Liver (tissue), 9 donors: ENCODE measurements around the gene DHRS1. TPM values are rescaled to one million over a fixed set of nuclear protein-coding genes. Genes with fewer than 3 reads are reported as not detected.

ENCODE experiments used
- DNase-seq: peaks from one replicate; pipeline ENCODE4 v3.0.0-alpha.2; 2017; ENCODE audit warnings: low spot score
- H3K27ac ChIP-seq, 2 donors: one replicate each; pipeline ENCODE4 v1.7.0; 2013; ENCODE audit warnings: inconsistent platforms in 2 of 2, low read length in 2 of 2, control low read depth in 1 of 2, low read depth in 1 of 2, mild to moderate bottlenecking in 1 of 2
- H3K27me3 ChIP-seq, 4 donors: one replicate each; pipeline versions ENCODE4 v1.6.1 to v1.7.0; 2013; ENCODE audit warnings: low read length in 3 of 4, inconsistent platforms in 1 of 4, mild to moderate bottlenecking in 1 of 4, moderate library complexity in 1 of 4; ENCODE audit not compliant: control insufficient read depth in 4 of 4, insufficient read depth in 4 of 4
- H3K36me3 ChIP-seq, 4 donors: one replicate each; pipeline versions ENCODE4 v1.6.1 to v1.7.0; 2013; ENCODE audit warnings: low read length in 3 of 4, mild to moderate bottlenecking in 3 of 4, low read depth in 1 of 4, moderate library complexity in 1 of 4; ENCODE audit not compliant: control insufficient read depth in 4 of 4, insufficient read depth in 3 of 4
- H3K4me1 ChIP-seq, 4 donors: one replicate each; pipeline versions ENCODE4 v1.6.1 to v1.7.0; 2013; ENCODE audit warnings: low read length in 3 of 4, mild to moderate bottlenecking in 3 of 4, moderate library complexity in 1 of 4; ENCODE audit not compliant: control insufficient read depth in 4 of 4, insufficient read depth in 4 of 4
- H3K4me3 ChIP-seq, 3 donors: one replicate each; pipeline versions ENCODE4 v1.6.1 to v1.7.0; 2013; ENCODE audit warnings: low read length in 3 of 3, control low read depth in 1 of 3, low read depth in 1 of 3, mild to moderate bottlenecking in 1 of 3
- H3K9ac ChIP-seq, 2 donors: one replicate each; pipeline ENCODE4 v1.7.0; 2013; ENCODE audit warnings: low read length in 2 of 2, mild to moderate bottlenecking in 2 of 2, moderate library complexity in 2 of 2, control low read depth in 1 of 2, low read depth in 1 of 2
- H3K9me3 ChIP-seq, 4 donors: one replicate each; pipeline versions ENCODE4 v1.6.1 to v1.7.0; 2013; ENCODE audit warnings: low read length in 3 of 4; ENCODE audit not compliant: control insufficient read depth in 4 of 4
- EGR1 ChIP-seq, 2 donors: IDR thresholded peaks; 2 replicates each; pipeline ENCODE4 v1.6.1; 2016 to 2018; ENCODE audit warnings: antibody characterized with exemption in 2 of 2, low read depth in 2 of 2
- FOXA1 ChIP-seq: IDR thresholded peaks from 2 replicates; pipeline ENCODE4 v1.6.1; 2016; ENCODE audit warnings: antibody characterized with exemption
- FOXA2 ChIP-seq: IDR thresholded peaks from 2 replicates; pipeline ENCODE4 v1.6.1; 2016; ENCODE audit warnings: antibody characterized with exemption
- GABPA ChIP-seq, 2 donors: IDR thresholded peaks in 1 of 2; conservative IDR thresholded peaks in 1 of 2; 2 replicates each; pipeline ENCODE4 v1.6.1; 2016; ENCODE audit warnings: antibody characterized with exemption in 2 of 2, mild to moderate bottlenecking in 1 of 2, moderate library complexity in 1 of 2
- HNF4A ChIP-seq, 2 donors: conservative IDR thresholded peaks; 2 replicates each; pipeline ENCODE4 v1.6.1; 2016; ENCODE audit warnings: antibody characterized with exemption in 2 of 2, mild to moderate bottlenecking in 2 of 2
- HNF4G ChIP-seq: IDR thresholded peaks from 2 replicates; pipeline ENCODE4 v1.6.1; 2016; ENCODE audit warnings: antibody characterized with exemption
- NR2F2 ChIP-seq: IDR thresholded peaks from 2 replicates; pipeline ENCODE4 v1.6.1; 2016; ENCODE audit warnings: antibody characterized with exemption
- RAD21 ChIP-seq, 2 donors: IDR thresholded peaks; 2 replicates each; pipeline ENCODE4 v1.6.1; 2016; ENCODE audit warnings: antibody characterized with exemption in 2 of 2, mild to moderate bottlenecking in 2 of 2
- RXRA ChIP-seq, 2 donors: IDR thresholded peaks; 2 replicates each; pipeline ENCODE4 v1.6.1; 2017 to 2018; ENCODE audit warnings: antibody characterized with exemption in 2 of 2, mild to moderate bottlenecking in 1 of 2
- SP1 ChIP-seq: IDR thresholded peaks from 2 replicates; pipeline ENCODE4 v1.6.1; 2018; ENCODE audit warnings: antibody characterized with exemption, mild to moderate bottlenecking
- TAF1 ChIP-seq: conservative IDR thresholded peaks from 2 replicates; pipeline ENCODE4 v1.6.1; 2016; ENCODE audit warnings: antibody characterized with exemption, mild to moderate bottlenecking
- YY1 ChIP-seq: IDR thresholded peaks from 2 replicates; pipeline ENCODE4 v1.6.1; 2016; ENCODE audit warnings: antibody characterized with exemption, mild to moderate bottlenecking
- WGBS: extraction: QIAGEN DNeasy Blood & Tissue Kit; methylation state at CpG from one replicate; pipeline ENCODE4 v1.1.7; 2013; 5-methylcytosine and 5-hydroxymethylcytosine counted together
- polyA plus RNA-seq, 2 donors: library from polyadenylated mRNA; stranded (reverse) in 1 of 2; unstranded in 1 of 2; fragments of 200-250 nt in 1 of 2; fragments of >200 nt in 1 of 2; fragmentation: Nextera tagmentation in 1 of 2; extraction: Ambion mirVana in 1 of 2; gene quantifications; one replicate each; pipeline versions ENCODE4 v1.2.1 to v1.2.3, GENCODE V29; 2013 to 2015
- total RNA-seq, 2 donors: library from RNA; depleted of rRNA; stranded (reverse); fragments of >200 nt; gene quantifications; one replicate each; pipeline ENCODE4 v1.2.3, GENCODE V29; 2014
- TF ChIP-seq, protein P1 (sequence below): IDR thresholded peaks from 2 replicates; pipeline ENCODE4 v1.6.1; 2016; ENCODE audit warnings: antibody characterized with exemption
- TF ChIP-seq, protein P2 (sequence below): IDR thresholded peaks from 2 replicates; pipeline ENCODE4 v1.6.1; 2016; ENCODE audit warnings: antibody characterized with exemption
- TF ChIP-seq, protein P3 (sequence below): fragments of 150-350 bp; IDR thresholded peaks from 2 replicates; pipeline ENCODE4 v1.5.1; 2017; ENCODE audit warnings: improper control_type of control experiment, low read depth, low read length; ENCODE audit not compliant: missing input control
- donor health status: healthy.
- donor health status: healthy.
- donor health status: healthy.
- donor health status: healthy.
- donor health status: healthy.

The DHRS1 gene
- total and polyA plus RNA-seq, 4 donors = 30.3 to 84.9 (median 50.2) TPM

DNA sequence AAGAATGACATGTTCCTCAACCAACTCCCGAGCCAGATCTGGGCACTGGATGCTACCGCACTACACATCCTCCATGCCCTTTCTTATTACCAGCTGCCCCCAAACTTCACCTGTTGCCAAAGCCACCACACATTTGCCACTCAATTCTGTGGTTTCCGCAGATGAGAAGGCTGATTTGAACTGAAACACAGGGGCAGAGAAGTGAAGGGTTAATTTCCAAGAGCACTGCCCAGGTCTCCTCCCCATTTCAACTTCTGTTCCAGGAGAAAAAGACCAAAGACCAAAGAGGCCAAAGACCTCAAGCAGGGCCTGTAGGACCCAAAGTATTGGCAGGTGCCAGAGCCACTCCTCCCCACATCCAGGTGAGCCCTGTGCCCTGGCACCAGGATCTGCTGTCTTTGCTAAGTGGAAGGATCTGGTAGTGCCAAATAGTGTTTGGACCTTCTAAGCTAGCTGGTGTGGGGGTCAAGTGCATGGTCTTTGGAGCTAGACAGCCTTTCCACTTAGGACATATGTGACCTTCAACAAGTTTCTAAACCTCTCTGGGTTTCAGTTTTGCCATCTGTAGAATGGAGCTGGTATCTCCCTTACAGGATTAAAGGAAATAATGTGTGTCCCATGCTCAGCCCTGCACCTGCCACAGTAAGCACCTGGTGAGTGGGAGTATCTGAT, 8.0 kb downstream of the DHRS1 start:
- H3K9me3 ChIP-seq = no peaks in the 10 kb centered on the region
- 54% methylated on average over 3 of the region's 3 CpGs for WGBS
- H3K9ac ChIP-seq = no peak overlapping the region
- DNase-seq = no peak
- peaks cover 5 to 39% (median 25%) of the 10 kb centered on the region in 4 donors for H3K36me3 ChIP-seq
- H3K4me1 ChIP-seq = peaks cover 2 to 41% (median 40%) of the 10 kb centered on the region in 4 donors
- no peak overlapping the region for H3K4me3 ChIP-seq
- TF ChIP-seq HNF4A (conservative IDR thresholded peaks at IDR 0.05) (peak; percentile 70 to 74), RAD21 (IDR thresholded peaks at IDR 0.05) (no peak), HNF4G (peak; percentile 34), GABPA (IDR thresholded peaks at IDR 0.05 in 1 of 2, conservative IDR thresholded peaks at IDR 0.05 in 1 of 2) (no peak), FOXA1 (no peak), SP1 (peak; percentile 63), RXRA (IDR thresholded peaks at IDR 0.05) (peak; percentile 68 to 74)
- TF ChIP-seq, protein P1, sequence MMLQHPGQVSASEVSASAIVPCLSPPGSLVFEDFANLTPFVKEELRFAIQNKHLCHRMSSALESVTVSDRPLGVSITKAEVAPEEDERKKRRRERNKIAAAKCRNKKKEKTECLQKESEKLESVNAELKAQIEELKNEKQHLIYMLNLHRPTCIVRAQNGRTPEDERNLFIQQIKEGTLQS = no peak
- TF ChIP-seq, protein P2, sequence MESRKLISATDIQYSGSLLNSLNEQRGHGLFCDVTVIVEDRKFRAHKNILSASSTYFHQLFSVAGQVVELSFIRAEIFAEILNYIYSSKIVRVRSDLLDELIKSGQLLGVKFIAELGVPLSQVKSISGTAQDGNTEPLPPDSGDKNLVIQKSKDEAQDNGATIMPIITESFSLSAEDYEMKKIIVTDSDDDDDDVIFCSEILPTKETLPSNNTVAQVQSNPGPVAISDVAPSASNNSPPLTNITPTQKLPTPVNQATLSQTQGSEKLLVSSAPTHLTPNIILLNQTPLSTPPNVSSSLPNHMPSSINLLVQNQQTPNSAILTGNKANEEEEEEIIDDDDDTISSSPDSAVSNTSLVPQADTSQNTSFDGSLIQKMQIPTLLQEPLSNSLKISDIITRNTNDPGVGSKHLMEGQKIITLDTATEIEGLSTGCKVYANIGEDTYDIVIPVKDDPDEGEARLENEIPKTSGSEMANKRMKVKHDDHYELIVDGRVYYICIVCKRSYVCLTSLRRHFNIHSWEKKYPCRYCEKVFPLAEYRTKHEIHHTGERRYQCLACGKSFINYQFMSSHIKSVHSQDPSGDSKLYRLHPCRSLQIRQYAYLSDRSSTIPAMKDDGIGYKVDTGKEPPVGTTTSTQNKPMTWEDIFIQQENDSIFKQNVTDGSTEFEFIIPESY = no peak
- TF ChIP-seq, protein P3, sequence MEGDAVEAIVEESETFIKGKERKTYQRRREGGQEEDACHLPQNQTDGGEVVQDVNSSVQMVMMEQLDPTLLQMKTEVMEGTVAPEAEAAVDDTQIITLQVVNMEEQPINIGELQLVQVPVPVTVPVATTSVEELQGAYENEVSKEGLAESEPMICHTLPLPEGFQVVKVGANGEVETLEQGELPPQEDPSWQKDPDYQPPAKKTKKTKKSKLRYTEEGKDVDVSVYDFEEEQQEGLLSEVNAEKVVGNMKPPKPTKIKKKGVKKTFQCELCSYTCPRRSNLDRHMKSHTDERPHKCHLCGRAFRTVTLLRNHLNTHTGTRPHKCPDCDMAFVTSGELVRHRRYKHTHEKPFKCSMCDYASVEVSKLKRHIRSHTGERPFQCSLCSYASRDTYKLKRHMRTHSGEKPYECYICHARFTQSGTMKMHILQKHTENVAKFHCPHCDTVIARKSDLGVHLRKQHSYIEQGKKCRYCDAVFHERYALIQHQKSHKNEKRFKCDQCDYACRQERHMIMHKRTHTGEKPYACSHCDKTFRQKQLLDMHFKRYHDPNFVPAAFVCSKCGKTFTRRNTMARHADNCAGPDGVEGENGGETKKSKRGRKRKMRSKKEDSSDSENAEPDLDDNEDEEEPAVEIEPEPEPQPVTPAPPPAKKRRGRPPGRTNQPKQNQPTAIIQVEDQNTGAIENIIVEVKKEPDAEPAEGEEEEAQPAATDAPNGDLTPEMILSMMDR = no peak
- no peak overlapping the region for H3K27ac ChIP-seq
- H3K27me3 ChIP-seq = no peaks in the 10 kb centered on the region

DNA sequence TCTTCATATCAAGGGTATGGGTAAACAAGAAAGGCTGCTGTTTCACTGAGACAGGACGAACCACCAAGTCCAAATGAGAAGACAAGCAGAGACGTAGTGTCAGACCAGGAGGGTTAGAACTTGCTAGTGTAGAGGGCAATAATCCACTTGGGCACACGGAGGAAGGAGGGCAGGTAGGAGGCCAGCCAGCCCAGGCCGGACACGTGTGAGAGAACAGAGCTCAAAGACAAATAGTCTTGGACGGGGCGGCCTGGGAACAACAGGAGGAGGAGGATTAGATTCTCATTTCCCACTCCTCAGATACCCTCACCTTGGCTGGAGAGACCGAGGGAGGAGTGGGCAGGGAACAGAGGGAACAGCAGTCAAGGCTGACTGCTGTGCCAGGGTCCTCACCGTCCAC, 8.8 kb downstream of the DHRS1 start:
- no peak for DNase-seq
- 41% methylated on average over 9 of the region's 9 CpGs for WGBS
- H3K9ac ChIP-seq = no peak overlapping the region
- H3K27ac ChIP-seq = peak overlapping the region in 1 of 2 donors; percentile 48
- H3K27me3 ChIP-seq = no peaks in the 10 kb centered on the region
- H3K4me3 ChIP-seq = no peak overlapping the region
- peaks cover 2 to 33% (median 32%) of the 10 kb centered on the region in 4 donors for H3K4me1 ChIP-seq
- no peak for TF ChIP-seq EGR1 (IDR thresholded peaks at IDR 0.05; ENCODE audit: low read depth in 2 of 2)
- no peak for TF ChIP-seq RAD21 (IDR thresholded peaks at IDR 0.05)
- TF ChIP-seq NR2F2 = no peak
- TF ChIP-seq SP1 = no peak
- no peak for TF ChIP-seq TAF1
- TF ChIP-seq, protein P1 = no peak
- no peak for TF ChIP-seq RXRA (IDR thresholded peaks at IDR 0.05)
- TF ChIP-seq FOXA1 = no peak
- TF ChIP-seq FOXA2 = no peak
- TF ChIP-seq YY1 = no peak
- no peak for TF ChIP-seq HNF4G
- H3K9me3 ChIP-seq = no peaks in the 10 kb centered on the region
- peaks cover 5 to 33% (median 20%) of the 10 kb centered on the region in 4 donors for H3K36me3 ChIP-seq
